GM12892 (cell line): Measurements from ENCODE around the gene IMPDH1.

Experiments used
- DNase-seq: peaks from one replicate; pipeline ENCODE4 v3.0.0; 2011; ENCODE audit not compliant: insufficient read length
- FAIRE-seq: peaks from 2 replicates; lab custom pipeline; 2011; peaks lifted over from hg19 to GRCh38; lab: Jason Lieb, UNC
- POLR2A ChIP-seq: IDR thresholded peaks from 2 replicates; pipeline ENCODE4 v1.6.1; 2011; ENCODE audit warnings: low read depth, low read length, control low read depth
- POLR2AphosphoS5 ChIP-seq: IDR thresholded peaks from 2 replicates; pipeline ENCODE4 v1.6.1; 2011; ENCODE audit warnings: low read depth, low read length, control low read depth
- TAF1 ChIP-seq: IDR thresholded peaks from 2 replicates; pipeline ENCODE4 v1.6.1; 2011; ENCODE audit warnings: low read depth, mild to moderate bottlenecking, control low read depth, low read length, borderline replicate concordance

Gene IMPDH1

DNA sequence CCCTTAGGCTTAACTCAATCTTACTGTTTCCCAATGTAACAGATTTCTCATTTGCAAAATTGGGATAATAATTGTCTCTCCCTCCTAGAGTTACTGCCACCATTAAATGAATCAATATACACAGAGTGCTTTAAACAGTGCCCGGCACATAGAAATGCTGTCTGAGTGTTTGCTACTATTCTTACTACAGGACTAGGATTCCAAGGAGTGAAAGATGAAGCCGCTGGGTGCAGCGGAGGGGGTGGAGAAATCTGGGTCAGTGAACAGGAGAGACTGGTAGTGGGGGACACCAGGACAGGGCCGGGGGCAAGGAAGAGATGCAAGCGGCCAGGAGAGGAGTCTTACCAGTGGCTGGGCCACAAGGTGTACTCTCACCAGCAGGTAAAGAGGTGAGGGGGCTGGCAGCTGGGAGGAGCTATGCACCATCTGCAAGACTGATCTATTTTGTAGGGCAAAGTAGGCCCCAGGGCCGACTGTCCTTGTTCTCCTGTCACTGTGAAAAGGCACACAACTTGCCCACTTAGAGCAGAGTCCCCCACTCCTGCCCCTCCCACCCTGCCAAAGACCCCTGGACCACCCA is 29.8 kb downstream of the IMPDH1 start:
- no peak for TF ChIP-seq POLR2AphosphoS5
- no peak for TF ChIP-seq POLR2A
- no peak for TF ChIP-seq TAF1
- DNase-seq: no peak
- no peak for FAIRE-seq

DNA sequence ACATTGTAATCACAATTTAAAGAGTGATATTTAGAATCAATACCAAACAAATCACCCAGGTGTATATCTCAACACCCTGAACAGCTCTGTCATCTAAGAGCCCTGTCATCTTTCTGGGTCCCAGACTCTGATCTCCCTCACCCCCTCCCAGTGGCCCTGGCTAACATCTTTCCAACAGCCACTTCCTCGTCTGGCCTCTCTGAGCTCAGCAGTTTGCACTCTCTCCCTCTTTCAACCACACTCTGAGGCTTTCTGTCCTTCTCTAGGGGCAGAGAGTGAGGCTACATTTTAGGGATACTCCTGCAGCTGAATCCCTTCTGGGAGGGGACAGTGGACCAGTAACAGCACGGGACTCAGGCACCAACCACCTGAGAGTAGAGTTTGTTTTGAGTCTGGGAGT is 31.1 kb downstream of the IMPDH1 start:
- DNase-seq (no peak), FAIRE-seq (no peak)
- no peak for TF ChIP-seq POLR2A
- no peak for TF ChIP-seq TAF1
- TF ChIP-seq POLR2AphosphoS5: no peak

DNA sequence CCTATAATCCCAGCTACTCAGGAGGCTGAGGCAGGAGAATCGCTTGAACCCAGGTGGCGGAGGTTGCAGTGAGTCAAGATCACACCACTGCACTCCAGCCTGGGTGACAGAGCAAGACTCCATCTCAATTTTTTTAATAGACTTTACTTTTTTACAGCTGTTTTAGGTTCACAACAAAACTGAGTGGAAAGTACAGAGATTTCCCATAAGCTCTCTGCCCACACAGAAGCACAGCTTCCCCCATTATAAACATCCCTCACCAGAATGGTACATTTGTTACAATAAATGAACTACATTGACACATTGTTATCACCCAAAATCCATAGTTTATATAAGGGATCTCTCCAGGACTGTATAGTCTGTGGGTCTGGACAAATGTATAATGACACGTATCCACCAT is 33.7 kb downstream of the IMPDH1 start:
- TF ChIP-seq TAF1 (no peak), POLR2A (no peak), POLR2AphosphoS5 (no peak)
- FAIRE-seq (no peak), DNase-seq (no peak)

DNA sequence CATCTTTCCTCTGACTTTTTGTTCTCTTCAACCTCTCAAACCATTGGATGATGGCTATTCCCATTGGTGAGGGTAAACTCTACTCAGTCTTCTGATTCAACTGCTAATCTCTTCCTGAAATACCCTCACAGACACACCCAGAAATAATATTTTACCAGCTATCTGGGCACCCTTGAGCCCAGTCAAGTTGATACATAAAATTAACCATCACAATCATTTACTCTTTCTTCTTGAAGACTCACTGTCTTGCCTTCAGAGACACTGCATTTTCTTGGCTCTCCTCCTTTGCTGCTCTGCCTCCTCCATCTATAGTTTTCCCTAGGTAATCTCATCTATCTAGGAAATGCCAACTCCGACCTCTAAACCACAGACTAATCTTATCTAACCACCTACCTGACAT is 35.7 kb downstream of the IMPDH1 start:
- TF ChIP-seq POLR2AphosphoS5 (no peak), POLR2A (no peak), TAF1 (no peak)
- FAIRE-seq: no peak
- no peak for DNase-seq

DNA sequence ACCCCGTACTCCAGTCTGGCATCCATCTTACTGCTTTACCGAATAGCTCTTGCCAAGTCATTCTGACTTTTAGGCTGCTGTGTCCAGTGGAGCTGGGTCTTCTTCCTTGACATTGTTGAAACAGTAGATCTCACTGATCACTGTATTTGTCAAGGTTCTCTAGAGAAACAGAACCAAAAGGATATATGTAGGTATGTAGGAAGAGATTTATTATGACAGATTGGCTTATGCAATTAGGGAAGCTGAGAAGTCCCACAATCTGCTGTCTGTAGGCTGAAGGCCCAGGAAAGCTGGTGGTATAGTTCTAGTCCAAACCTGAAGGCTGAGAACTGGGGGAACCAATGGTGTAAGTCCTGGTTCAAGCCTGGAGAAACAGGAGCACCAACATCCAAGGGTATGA is 36.2 kb downstream of the IMPDH1 start:
- FAIRE-seq (no peak), DNase-seq (no peak)
- TF ChIP-seq POLR2A (no peak), POLR2AphosphoS5 (no peak), TAF1 (no peak)

DNA sequence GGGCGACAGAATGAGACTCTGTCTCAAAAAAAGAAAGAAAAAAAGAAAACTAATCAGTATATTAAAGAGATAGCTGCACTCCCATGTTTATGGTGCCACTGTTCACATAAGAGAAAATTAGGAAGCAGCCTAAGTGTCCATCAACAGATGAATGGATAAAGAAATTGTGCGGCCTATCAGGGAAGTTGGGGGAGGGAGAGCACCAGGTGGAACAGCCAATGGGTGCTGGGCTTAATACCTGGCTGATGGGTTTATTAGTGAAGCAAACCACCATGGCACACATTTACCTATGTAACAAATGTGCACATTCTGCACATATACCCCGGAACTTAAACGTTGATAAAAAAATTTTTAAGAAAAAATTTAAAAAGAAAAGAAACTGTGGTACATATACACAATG is 39.3 kb downstream of the IMPDH1 start:
- DNase-seq: no peak
- no peak for FAIRE-seq
- TF ChIP-seq TAF1 (no peak), POLR2A (no peak), POLR2AphosphoS5 (no peak)

DNA sequence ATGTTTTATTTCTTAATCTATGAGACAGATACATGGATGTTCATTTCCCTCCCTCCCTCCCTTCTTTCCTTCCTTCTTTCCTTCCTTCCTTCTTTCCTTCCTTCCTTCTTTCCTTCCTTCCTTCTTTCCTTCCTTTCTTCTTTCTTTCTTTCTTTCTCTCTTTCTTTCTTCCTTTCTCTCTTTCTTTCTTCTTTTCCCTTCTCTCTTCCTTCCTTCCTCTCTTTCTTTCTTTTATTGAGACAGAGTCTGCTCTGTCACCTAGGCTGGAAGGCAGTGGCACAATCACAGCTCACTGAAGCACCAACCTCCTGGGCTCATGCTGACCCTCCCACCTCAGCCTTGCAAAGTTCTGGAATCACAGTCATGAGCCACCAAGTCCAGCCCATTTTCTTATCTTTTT is 42.8 kb downstream of the IMPDH1 start:
- TF ChIP-seq POLR2A (no peak), POLR2AphosphoS5 (no peak), TAF1 (no peak)
- no peak for DNase-seq
- FAIRE-seq: no peak

DNA sequence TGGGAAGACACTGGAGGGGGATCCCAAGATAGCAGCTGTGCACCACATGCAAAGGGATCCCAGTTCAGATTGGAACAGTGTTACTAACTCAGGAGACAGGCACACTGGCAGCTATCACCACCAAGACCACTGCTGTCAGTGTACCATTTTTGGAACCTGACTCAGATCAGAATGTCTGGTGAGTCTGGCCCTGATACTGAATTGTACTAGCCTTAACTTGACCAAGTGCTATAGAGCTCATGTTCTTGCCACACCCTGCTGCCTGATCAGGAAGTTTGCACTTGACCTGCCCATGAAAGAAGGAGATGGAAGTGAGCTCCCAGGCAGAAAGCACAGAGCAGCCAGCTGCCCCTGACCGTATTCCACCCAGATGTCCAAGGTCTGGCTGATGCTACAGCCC is 43.5 kb downstream of the IMPDH1 start:
- DNase-seq: no peak
- TF ChIP-seq POLR2AphosphoS5 (no peak), TAF1 (no peak), POLR2A (no peak)
- FAIRE-seq: no peak

DNA sequence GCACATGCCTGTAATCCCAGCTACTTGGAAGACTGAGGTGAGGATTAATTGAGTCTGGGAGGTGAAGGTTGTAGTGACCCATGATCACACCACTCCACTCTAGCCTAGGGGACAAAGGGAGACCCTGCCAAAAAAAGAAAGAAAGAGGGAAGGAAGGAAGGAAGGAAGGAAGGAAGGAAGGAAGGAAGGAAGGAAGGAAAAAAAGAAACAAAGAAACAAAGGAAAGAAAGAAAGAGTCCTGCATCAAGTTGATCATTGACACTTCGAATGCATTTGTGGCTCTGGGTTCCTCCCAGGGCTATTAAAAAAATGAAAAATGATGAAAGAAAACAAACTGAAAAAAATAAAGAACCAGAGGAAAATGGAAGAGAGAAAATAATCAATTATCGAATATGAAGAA is 44.4 kb downstream of the IMPDH1 start:
- FAIRE-seq: no peak
- TF ChIP-seq TAF1 (no peak), POLR2A (no peak), POLR2AphosphoS5 (no peak)
- DNase-seq: no peak

DNA sequence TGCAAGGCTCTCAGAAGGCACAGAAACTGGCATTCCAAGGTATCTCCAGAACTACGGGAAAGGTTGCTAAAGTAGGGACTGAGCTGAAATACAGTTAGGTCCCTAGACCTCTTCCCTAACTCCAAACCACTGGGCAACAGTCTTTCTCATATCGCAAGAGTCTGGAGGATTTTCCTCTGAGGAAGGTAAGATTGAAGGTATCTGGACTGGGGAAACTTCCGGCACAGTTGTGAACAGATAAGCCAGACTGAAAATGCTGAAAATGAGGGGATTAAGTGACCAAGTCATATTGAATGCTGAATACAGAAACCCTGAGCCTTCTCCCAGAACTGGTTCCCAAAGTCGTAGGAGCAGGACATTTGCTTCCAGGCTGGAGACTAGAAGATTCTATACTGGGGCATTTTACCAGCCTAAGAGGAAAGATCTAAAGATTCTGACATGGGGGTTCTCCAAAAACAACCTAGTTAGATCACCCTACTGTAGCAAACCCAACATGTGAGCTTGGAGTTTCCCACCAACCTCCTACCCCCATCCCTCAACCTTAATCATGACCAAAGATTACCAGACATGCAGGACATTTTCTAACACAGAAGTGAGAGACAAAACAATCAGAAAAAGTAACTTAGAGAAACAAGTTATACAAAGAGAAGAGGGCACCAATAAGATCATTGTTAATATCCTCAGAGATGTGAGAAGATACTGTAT is 45.5 kb downstream of the IMPDH1 start:
- DNase-seq (no peak), FAIRE-seq (no peak)
- TF ChIP-seq TAF1: no peak
- TF ChIP-seq POLR2AphosphoS5: no peak
- no peak for TF ChIP-seq POLR2A

DNA sequence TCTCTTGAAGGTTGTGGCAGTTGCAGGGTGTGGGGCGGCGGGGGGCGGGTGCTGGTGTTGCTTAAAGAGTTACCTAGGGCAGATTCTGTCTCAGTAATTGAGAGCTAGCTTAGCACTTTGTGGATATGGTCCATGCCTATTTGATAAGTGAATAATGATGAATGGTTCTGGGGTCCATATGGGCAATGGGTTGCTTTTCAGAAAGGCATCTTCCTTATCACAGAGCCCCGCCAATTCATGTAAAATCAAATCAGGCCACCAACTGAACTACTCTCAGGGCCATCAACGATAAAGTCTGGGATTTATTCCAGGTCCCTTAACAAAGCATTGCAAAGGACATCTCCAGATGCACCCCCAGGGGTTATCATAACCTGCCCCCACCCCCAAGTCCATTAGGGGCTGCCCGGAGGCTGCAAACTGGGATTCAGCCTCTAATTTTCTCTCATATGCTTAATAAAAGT is 46.5 kb downstream of the IMPDH1 start:
- FAIRE-seq (no peak), DNase-seq (no peak)
- no peak for TF ChIP-seq POLR2A
- TF ChIP-seq POLR2AphosphoS5: no peak
- no peak for TF ChIP-seq TAF1

DNA sequence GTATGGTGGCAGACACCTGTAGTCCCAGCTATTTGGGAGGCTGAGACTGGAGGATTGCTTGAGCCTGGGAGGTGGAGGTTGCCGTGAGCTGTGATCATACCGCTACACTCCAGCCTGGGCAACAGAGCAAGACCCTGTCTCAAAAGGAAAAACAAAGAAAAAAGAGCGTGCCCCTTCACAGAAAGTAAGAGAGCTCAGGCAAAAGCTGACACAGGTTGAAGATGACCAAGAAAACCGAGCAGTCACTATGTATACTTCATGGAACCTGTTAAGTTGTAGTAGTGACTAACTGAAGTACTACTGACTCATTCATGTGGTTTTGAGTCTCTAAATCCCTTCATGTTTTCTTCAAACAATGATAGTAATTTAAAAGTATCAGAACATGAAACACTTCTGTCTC is 47.1 kb downstream of the IMPDH1 start:
- FAIRE-seq: no peak

More for the DNA sequence above, 47.1 kb downstream of the IMPDH1 start:
- no peak for DNase-seq
- TF ChIP-seq POLR2AphosphoS5 (no peak), POLR2A (no peak)
